PC-9 (cell line): ENCODE data around the gene TMEM134. TPM values are rescaled to one million over a fixed set of nuclear protein-coding genes. Genes with fewer than 3 reads are reported as not detected.

Experiments
- BruUV-seq: library from RNA; stranded (reverse); fragments of 400-500 nt; replicated peaks from 2 replicates; lab custom pipeline; 2021; lab: Mats Ljungman, UMichigan
- CTCF ChIA-PET: fragments of 300-600 bp; sonication (Branson Sonifier 250); formaldehyde crosslinking; loops from one replicate; lab custom pipeline; 2022; ENCODE audit warnings: antibody characterized with exemption; lab: Charles Lee
- POLR2A ChIA-PET: fragments of 300-600 bp; sonication (Branson Sonifier 250); formaldehyde crosslinking; loops from one replicate; lab custom pipeline; 2022; ENCODE audit warnings: antibody characterized with exemption; ENCODE audit not compliant: unreplicated experiment; lab: Charles Lee
- DNase-seq, 2 experiments: peaks; one replicate each; pipeline versions ENCODE4 v3.0.0 to v3.0.0-alpha.2; 2015 to 2022; ENCODE audit warnings: mixed read lengths in 1 of 2
- H2AFZ ChIP-seq: fragments of 200-600 bp; sonication (generic); 2 replicates; pipeline ENCODE4 v1.8.1; 2017; ENCODE audit warnings: antibody characterized with exemption
- H3F3A ChIP-seq: fragments of 200-600 bp; sonication (generic); 2 replicates; pipeline ENCODE4 v1.8.1; 2017; ENCODE audit warnings: antibody characterized with exemption, mild to moderate bottlenecking, low read depth; ENCODE audit not compliant: insufficient read depth
- H3K27ac ChIP-seq: fragments of 200-600 bp; sonication (generic); 2 replicates; pipeline ENCODE4 v1.6.1; 2016; ENCODE audit warnings: mixed run types
- H3K27me3 ChIP-seq: fragments of 200-600 bp; sonication (generic); 2 replicates; pipeline ENCODE4 v1.6.1; 2016; ENCODE audit warnings: low read depth, mixed run types; ENCODE audit not compliant: insufficient read depth
- H3K36me3 ChIP-seq: fragments of 200-600 bp; sonication (generic); 2 replicates; pipeline ENCODE4 v1.6.1; 2016; ENCODE audit warnings: low read depth, mixed run types
- H3K4me1 ChIP-seq: fragments of 200-600 bp; sonication (generic); replicated peaks from 2 replicates; pipeline ENCODE4 v1.6.1; 2016; ENCODE audit warnings: mixed run types; ENCODE audit not compliant: insufficient read depth
- H3K4me2 ChIP-seq: fragments of 200-600 bp; sonication (generic); 2 replicates; pipeline ENCODE4 v1.6.1; 2017; ENCODE audit warnings: mixed run types
- H3K4me3 ChIP-seq: fragments of 200-600 bp; sonication (generic); 2 replicates; pipeline ENCODE4 v1.6.1; 2016; ENCODE audit warnings: mixed run types
- H3K79me2 ChIP-seq: fragments of 200-600 bp; sonication (generic); 2 replicates; pipeline ENCODE4 v1.6.1; 2017; ENCODE audit warnings: low read depth, mixed run types
- H3K9me2 ChIP-seq: fragments of 200-600 bp; sonication (generic); 2 replicates; pipeline ENCODE4 v1.8.1; 2017; ENCODE audit warnings: mild to moderate bottlenecking; ENCODE audit not compliant: insufficient read depth
- H3K9me3 ChIP-seq: fragments of 200-600 bp; sonication (generic); 2 replicates; pipeline ENCODE4 v1.8.1; 2016; ENCODE audit warnings: low read depth; ENCODE audit not compliant: insufficient read depth
- H4K20me1 ChIP-seq: fragments of 200-600 bp; sonication (generic); 2 replicates; pipeline ENCODE4 v1.8.1; 2017; ENCODE audit not compliant: insufficient read depth
- EZH2 ChIP-seq: fragments of 200-600 bp; sonication (generic); IDR thresholded peaks from 2 replicates; pipeline ENCODE4 v1.8.0; 2017; ENCODE audit warnings: antibody characterized with exemption, low read depth
- intact Hi-C: fragments of 100-400 bp; cut with micrococcal nuclease; formaldehyde crosslinking; loops from one replicate; pipeline ENCODE4 v1.10.0; 2022; ENCODE audit not compliant: unreplicated experiment
- total RNA-seq: library from RNA; stranded (reverse); gene quantifications from 2 replicates; pipeline ENCODE4 v1.2.3, GENCODE V29; 2021
- TF ChIP-seq, protein P1 (sequence below): fragments of 200-600 bp; sonication (generic); conservative IDR thresholded peaks from 2 replicates; pipeline ENCODE4 v1.6.1; 2017; ENCODE audit warnings: mixed run types, antibody characterized with exemption, mild to moderate bottlenecking, moderate library complexity

The TMEM134 gene
- total RNA-seq, 1 experiment from 2014 or later = 85.7 TPM

DNA sequence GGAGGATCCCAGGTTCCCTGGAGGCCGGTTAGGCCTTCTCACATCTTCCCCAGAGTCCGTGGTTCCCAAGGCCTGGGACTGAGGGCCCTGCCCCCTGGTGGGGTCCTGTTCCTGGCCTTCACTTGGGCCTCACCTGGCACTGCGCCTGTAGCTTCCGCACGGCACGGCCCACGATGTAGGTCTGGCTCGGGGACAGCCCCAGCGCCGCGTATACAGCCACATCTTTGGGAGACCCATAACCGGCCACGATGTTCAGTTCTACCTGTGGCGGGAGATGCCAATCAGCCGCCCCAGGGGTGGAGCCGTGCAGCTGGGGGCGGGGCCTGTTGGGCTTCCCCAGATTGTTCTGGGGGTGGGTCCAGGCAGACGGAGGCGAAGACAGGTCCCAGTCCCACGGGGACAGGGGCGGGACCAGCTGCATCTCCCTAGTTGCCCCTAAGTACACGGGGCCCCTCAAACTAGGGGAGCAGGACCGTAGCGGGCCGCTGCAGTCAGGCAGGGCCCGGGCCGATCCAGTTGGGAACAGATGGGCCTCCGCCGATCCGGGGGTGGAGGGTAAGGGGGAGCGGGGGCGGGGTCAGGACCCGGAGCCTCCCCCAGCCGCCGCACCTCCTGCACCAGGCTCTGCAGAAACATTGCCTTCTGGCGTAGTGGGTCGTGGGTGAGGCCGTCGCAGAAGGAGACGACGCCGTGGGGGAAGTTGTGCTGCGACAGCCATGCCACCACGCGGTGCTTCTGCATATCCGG, 23.9 kb upstream of the TMEM134 start:
- ChIA-PET POLR2A (no interaction called here), CTCF (no interaction called here)
- peaks cover 23% of the 10 kb centered on the region; the same call in 1 of the 2 replicates for H3F3A ChIP-seq

DNA sequence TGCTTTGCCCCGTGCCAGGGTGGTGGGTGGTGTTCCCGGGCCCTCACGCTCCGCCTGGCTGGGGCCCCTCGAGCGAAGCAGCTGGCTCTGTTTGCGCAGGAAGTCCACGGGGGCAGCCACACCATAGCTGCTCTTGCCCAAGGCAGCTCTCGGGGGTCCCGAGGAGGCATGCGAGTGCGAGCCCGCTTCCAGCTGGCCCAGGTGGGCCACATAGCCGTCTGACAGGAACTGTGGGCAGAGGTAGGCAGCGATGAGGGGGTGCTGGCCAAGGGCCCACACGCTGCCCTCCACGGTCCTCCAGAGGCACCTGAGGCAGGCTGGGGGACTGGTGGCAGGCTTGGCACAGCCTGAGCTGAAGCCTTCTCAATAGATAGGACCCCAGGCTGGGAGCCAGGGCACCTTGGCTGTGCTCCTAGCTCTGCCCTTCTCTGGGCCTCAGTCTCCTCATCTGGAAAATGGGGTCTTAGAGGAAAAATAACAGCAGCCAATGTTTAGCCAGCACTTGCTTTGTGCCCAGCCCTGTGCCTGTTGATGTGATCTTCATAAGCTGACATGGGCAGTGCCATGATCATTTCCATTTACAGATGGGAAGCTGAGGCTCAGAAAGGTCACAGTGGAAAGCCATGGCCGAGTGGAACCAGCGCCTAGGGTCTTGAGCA, 23.1 kb upstream of the TMEM134 start:
- POLR2A ChIA-PET = no interaction called here

More for the DNA sequence above, 23.9 kb upstream of the TMEM134 start:
- H3K4me1 ChIP-seq = no peaks in the 10 kb centered on the region
- H3K4me3 ChIP-seq = no peak overlapping the region
- no peak overlapping the region for H3K27ac ChIP-seq
- H3K9me3 ChIP-seq = no peaks in the 10 kb centered on the region
- no peak overlapping the region for H3K4me2 ChIP-seq
- H3K79me2 ChIP-seq = no peaks in the 10 kb centered on the region
- TF ChIP-seq EZH2 = no peak
- TF ChIP-seq, protein P1, sequence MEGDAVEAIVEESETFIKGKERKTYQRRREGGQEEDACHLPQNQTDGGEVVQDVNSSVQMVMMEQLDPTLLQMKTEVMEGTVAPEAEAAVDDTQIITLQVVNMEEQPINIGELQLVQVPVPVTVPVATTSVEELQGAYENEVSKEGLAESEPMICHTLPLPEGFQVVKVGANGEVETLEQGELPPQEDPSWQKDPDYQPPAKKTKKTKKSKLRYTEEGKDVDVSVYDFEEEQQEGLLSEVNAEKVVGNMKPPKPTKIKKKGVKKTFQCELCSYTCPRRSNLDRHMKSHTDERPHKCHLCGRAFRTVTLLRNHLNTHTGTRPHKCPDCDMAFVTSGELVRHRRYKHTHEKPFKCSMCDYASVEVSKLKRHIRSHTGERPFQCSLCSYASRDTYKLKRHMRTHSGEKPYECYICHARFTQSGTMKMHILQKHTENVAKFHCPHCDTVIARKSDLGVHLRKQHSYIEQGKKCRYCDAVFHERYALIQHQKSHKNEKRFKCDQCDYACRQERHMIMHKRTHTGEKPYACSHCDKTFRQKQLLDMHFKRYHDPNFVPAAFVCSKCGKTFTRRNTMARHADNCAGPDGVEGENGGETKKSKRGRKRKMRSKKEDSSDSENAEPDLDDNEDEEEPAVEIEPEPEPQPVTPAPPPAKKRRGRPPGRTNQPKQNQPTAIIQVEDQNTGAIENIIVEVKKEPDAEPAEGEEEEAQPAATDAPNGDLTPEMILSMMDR = no peak
- no peak overlapping the region for H2AFZ ChIP-seq
- intact Hi-C loops = no loop called here
- no TSS peak for BruUV-seq
- H4K20me1 ChIP-seq = 0 out of 2 replicates have a peak, but pooled peaks cover 5% of the 10 kb centered on the region
- no peak for DNase-seq
- H3K9me2 ChIP-seq = no peaks in the 10 kb centered on the region
- H3K27me3 ChIP-seq = no peaks in the 10 kb centered on the region
- no peaks in the 10 kb centered on the region for H3K36me3 ChIP-seq

More for the DNA sequence above, 23.1 kb upstream of the TMEM134 start:
- H3K27me3 ChIP-seq = no peaks in the 10 kb centered on the region
- H4K20me1 ChIP-seq = 0 out of 2 replicates have a peak, but pooled peaks cover 5% of the 10 kb centered on the region
- TF ChIP-seq EZH2 = no peak
- TF ChIP-seq, protein P1 = no peak
- no peaks in the 10 kb centered on the region for H3K36me3 ChIP-seq
- H3K27ac ChIP-seq = no peak overlapping the region
- no peak overlapping the region for H2AFZ ChIP-seq
- no TSS peak for BruUV-seq
- no peaks in the 10 kb centered on the region for H3K4me1 ChIP-seq
- CTCF ChIA-PET = no interaction called here
- no peak overlapping the region for H3K4me3 ChIP-seq
- H3F3A ChIP-seq = peaks cover 23% of the 10 kb centered on the region; the same call in 1 of the 2 replicates
- no peak for DNase-seq
- no peaks in the 10 kb centered on the region for H3K9me2 ChIP-seq
- H3K79me2 ChIP-seq = no peaks in the 10 kb centered on the region
- H3K9me3 ChIP-seq = no peaks in the 10 kb centered on the region
- intact Hi-C loops = no loop called here
- H3K4me2 ChIP-seq = no peak overlapping the region
